B cell (primary cell): ENCODE data around the gene MOCS2.

Source experiments
- EZH2 ChIP-seq: IDR thresholded peaks from 2 replicates; pipeline ENCODE4 v1.6.1; 2012; ENCODE audit warnings: borderline replicate concordance, low read depth, mild to moderate bottlenecking, moderate library complexity, low read length; ENCODE audit not compliant: insufficient read depth, poor library complexity, severe bottlenecking
- TF ChIP-seq, protein P1 (sequence below): fragments of 200-600 bp; IDR thresholded peaks from one replicate; pipeline ENCODE4 v1.8.0; 2022; ENCODE audit warnings: antibody characterized with exemption, mild to moderate bottlenecking

DNA sequence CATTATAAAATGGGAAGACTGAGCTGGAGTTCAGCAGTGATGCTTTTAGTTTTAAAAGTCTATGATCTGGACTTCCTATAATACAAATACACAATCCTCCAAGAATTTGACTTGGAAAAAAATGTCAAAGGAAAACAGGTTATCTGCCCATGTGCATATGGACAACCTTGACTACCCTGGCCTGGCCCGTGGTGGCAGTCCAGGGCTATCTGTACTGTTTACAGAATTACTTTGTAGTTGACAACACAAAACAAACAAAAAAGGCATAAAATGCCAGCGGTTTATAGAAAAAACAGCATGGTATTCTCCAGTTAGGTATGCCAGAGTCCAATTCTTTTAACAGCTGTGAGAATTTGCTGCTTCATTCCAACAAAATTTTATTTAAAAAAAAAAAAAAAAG is 17.3 kb downstream of the MOCS2 start:
- TF ChIP-seq, protein P1, sequence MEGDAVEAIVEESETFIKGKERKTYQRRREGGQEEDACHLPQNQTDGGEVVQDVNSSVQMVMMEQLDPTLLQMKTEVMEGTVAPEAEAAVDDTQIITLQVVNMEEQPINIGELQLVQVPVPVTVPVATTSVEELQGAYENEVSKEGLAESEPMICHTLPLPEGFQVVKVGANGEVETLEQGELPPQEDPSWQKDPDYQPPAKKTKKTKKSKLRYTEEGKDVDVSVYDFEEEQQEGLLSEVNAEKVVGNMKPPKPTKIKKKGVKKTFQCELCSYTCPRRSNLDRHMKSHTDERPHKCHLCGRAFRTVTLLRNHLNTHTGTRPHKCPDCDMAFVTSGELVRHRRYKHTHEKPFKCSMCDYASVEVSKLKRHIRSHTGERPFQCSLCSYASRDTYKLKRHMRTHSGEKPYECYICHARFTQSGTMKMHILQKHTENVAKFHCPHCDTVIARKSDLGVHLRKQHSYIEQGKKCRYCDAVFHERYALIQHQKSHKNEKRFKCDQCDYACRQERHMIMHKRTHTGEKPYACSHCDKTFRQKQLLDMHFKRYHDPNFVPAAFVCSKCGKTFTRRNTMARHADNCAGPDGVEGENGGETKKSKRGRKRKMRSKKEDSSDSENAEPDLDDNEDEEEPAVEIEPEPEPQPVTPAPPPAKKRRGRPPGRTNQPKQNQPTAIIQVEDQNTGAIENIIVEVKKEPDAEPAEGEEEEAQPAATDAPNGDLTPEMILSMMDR: no peak
- no peak for TF ChIP-seq EZH2
